NCI-H345 (cell line): Measurements from ENCODE around the gene RNF215.
"Not testable (repeated sequence)": the region's sequence is repeated elsewhere in the genome, so short reads cannot be mapped to it uniquely, and the experiment has no call there.

Source experiments
- DNase-seq: peaks from one replicate; lab custom pipeline; 2025; lab: John Stamatoyannopoulos, UW

The RNF215 gene

GRCh38 chr22:30361916-30362650 lies 25.1 kb downstream of the RNF215 start:
- DNase-seq = no peak

GRCh38 chr22:30358541-30358940 lies 28.7 kb downstream of the RNF215 start:
- no peak for DNase-seq

GRCh38 chr22:30357650-30358215 lies 29.5 kb downstream of the RNF215 start:
- no peak for DNase-seq

GRCh38 chr22:30357236-30357570 lies 30.0 kb downstream of the RNF215 start:
- no peak for DNase-seq

- DNase-seq = peak; percentile 86
Observed at GRCh38 chr22:30356449-30357235, 30.6 kb downstream of the RNF215 start, which contains the start of the genes CCDC157 and SF3A1. Gene CCDC157 (plus strand): TSS chr22:30357007. CDS start chr22:30366001, 8,994 bp downstream. Gene SF3A1 (minus strand): TSS chr22:30356894. CDS start chr22:30356792, 102 bp downstream.

GRCh38 chr22:30354644-30355043 lies 32.6 kb downstream of the RNF215 start:
- DNase-seq = no peak

- DNase-seq = no peak
Observed at GRCh38 chr22:30351226-30351625, 36.0 kb downstream of the RNF215 start.

- no peak for DNase-seq
Observed at GRCh38 chr22:30348809-30349208, 38.4 kb downstream of the RNF215 start.

GRCh38 chr22:30348404-30348803 lies 38.8 kb downstream of the RNF215 start:
- no peak for DNase-seq

- DNase-seq = no peak
Observed at GRCh38 chr22:30347255-30347892, 39.8 kb downstream of the RNF215 start.

- no peak for DNase-seq
Observed at GRCh38 chr22:30344447-30345200, 42.6 kb downstream of the RNF215 start.

GRCh38 chr22:30340911-30341685 lies 46.1 kb downstream of the RNF215 start:
- DNase-seq = no peak

GRCh38 chr22:30338802-30339201 lies 48.4 kb downstream of the RNF215 start:
- no peak for DNase-seq

- DNase-seq = not testable (repeated sequence)
Observed at GRCh38 chr22:30338341-30338740, 48.9 kb downstream of the RNF215 start.

- no peak for DNase-seq
Observed at GRCh38 chr22:30337461-30337778, 49.8 kb downstream of the RNF215 start.

- no peak for DNase-seq
Observed at GRCh38 chr22:30336752-30337460, 50.3 kb downstream of the RNF215 start.

- no peak for DNase-seq
Observed at GRCh38 chr22:30335236-30335635, 52.0 kb downstream of the RNF215 start.

GRCh38 chr22:30334646-30335045 lies 52.6 kb downstream of the RNF215 start:
- DNase-seq = no peak

- DNase-seq = no peak
Observed at GRCh38 chr22:30333707-30334087, 53.5 kb downstream of the RNF215 start.

GRCh38 chr22:30332994-30333706 lies 54.1 kb downstream of the RNF215 start:
- DNase-seq = no peak
